IMR-90 (cell line): ENCODE data around the gene CNIH1. TPM values are rescaled to one million over a fixed set of nuclear protein-coding genes. Genes with fewer than 3 reads are reported as not detected.

ENCODE experiments used
- ATAC-seq: fragments of 200-7000 bp; cut with Tn5 transposase; 2 replicates; pipeline ENCODE4 v1.9.1; 2020; ENCODE audit warnings: low read depth, mild to moderate bottlenecking, moderate library complexity
- BruUV-seq: library from RNA; stranded (reverse); fragments of 400-500 nt; replicated peaks from 2 replicates; lab custom pipeline; 2021; lab: Mats Ljungman, UMichigan
- CTCF ChIA-PET: fragments of 300-600 bp; formaldehyde crosslinking; extraction: SDS; loops from one replicate; lab custom pipeline; 2021; ENCODE audit warnings: antibody characterized with exemption; lab: Yijun Ruan, JAX
- POLR2A ChIA-PET: fragments of 300-600 bp; sonication (Branson Sonifier 250); formaldehyde crosslinking; loops from one replicate; lab custom pipeline; 2022; ENCODE audit warnings: antibody characterized with exemption; ENCODE audit not compliant: unreplicated experiment; lab: Charles Lee
- DNase-seq: peaks from one replicate; pipeline ENCODE4 v3.0.0; 2013
- H2AFZ ChIP-seq: replicated peaks from 2 replicates; pipeline ENCODE3; 2013; ENCODE audit warnings: low read length, mild to moderate bottlenecking; ENCODE audit not compliant: poor library complexity
- H2AK5ac ChIP-seq: 2 replicates; pipeline ENCODE4 v1.6.1; 2013; ENCODE audit warnings: low read depth, low read length, inconsistent platforms
- H2AK9ac ChIP-seq: replicated peaks from 2 replicates; pipeline ENCODE3; 2013; ENCODE audit warnings: mild to moderate bottlenecking, low read depth, low read length, moderate library complexity; ENCODE audit not compliant: poor library complexity
- H2BK120ac ChIP-seq: 2 replicates; pipeline ENCODE4 v1.6.1; 2013; ENCODE audit warnings: low read depth, low read length, inconsistent platforms
- H2BK15ac ChIP-seq: 3 replicates; pipeline ENCODE4 v1.6.1; 2013; ENCODE audit warnings: low read depth, low read length, inconsistent platforms
- H2BK20ac ChIP-seq: 2 replicates; pipeline ENCODE4 v1.6.1; 2013; ENCODE audit warnings: low read depth, mild to moderate bottlenecking, inconsistent platforms, low read length, moderate library complexity
- H2BK5ac ChIP-seq: 2 replicates; pipeline ENCODE4 v1.6.1; 2013; ENCODE audit warnings: mild to moderate bottlenecking, low read depth, low read length, inconsistent platforms; ENCODE audit not compliant: poor library complexity, severe bottlenecking
- H3K14ac ChIP-seq: replicated peaks from 2 replicates; pipeline ENCODE4 v1.6.1; 2013; ENCODE audit warnings: low read depth, low read length, inconsistent platforms
- H3K18ac ChIP-seq: 2 replicates; pipeline ENCODE4 v1.6.1; 2013; ENCODE audit warnings: low read depth, low read length, control low read depth
- H3K23ac ChIP-seq: 2 replicates; pipeline ENCODE4 v1.6.1; 2013; ENCODE audit warnings: low read depth, low read length, inconsistent platforms
- H3K27ac ChIP-seq: 2 replicates; pipeline ENCODE4 v1.5.1; 2013; ENCODE audit warnings: mild to moderate bottlenecking, control low read depth, low read length; ENCODE audit not compliant: insufficient read depth
- H3K27me3 ChIP-seq: 2 replicates; pipeline ENCODE4 v1.6.1; 2013; ENCODE audit warnings: low read length; ENCODE audit not compliant: control insufficient read depth, insufficient read depth
- H3K36me3 ChIP-seq: 2 replicates; pipeline ENCODE4 v1.6.1; 2013; ENCODE audit warnings: low read length, mixed read lengths; ENCODE audit not compliant: control insufficient read depth, insufficient read depth
- H3K4ac ChIP-seq: 2 replicates; pipeline ENCODE4 v1.6.1; 2013; ENCODE audit warnings: low read depth, low read length, inconsistent platforms
- H3K4me1 ChIP-seq: 2 replicates; pipeline ENCODE4 v1.6.1; 2013; ENCODE audit warnings: low read length, mixed read lengths; ENCODE audit not compliant: control insufficient read depth, insufficient read depth
- H3K4me2 ChIP-seq: 2 replicates; pipeline ENCODE4 v1.6.1; 2013; ENCODE audit warnings: low read depth, mild to moderate bottlenecking, control low read depth, low read length, moderate library complexity
- H3K4me3 ChIP-seq: 2 replicates; pipeline ENCODE4 v1.5.1; 2013; ENCODE audit warnings: low read depth, mild to moderate bottlenecking, control low read depth, low read length, moderate library complexity; ENCODE audit not compliant: insufficient read depth
- H3K56ac ChIP-seq: 2 replicates; pipeline ENCODE4 v1.6.1; 2013; ENCODE audit warnings: low read length, inconsistent platforms; ENCODE audit not compliant: insufficient read depth; ENCODE audit errors: extremely low read depth
- H3K79me1 ChIP-seq, 2 experiments: 2 replicates each; pipeline ENCODE4 v1.6.1; 2013; ENCODE audit warnings: low read length in 2 of 2, inconsistent platforms in 1 of 2, low read depth in 1 of 2
- H3K9ac ChIP-seq: 2 replicates; pipeline ENCODE4 v1.6.1; 2013; ENCODE audit warnings: low read depth, low read length, control low read depth
- H3K9me1 ChIP-seq: 2 replicates; pipeline ENCODE4 v1.6.1; 2013; ENCODE audit warnings: low read length, inconsistent platforms; ENCODE audit not compliant: insufficient read depth
- H3K9me3 ChIP-seq: 2 replicates; pipeline ENCODE4 v1.6.1; 2013; ENCODE audit warnings: low read length; ENCODE audit not compliant: control insufficient read depth, insufficient read depth
- H4K20me1 ChIP-seq: 2 replicates; pipeline ENCODE4 v1.6.1; 2013; ENCODE audit warnings: low read length, inconsistent platforms; ENCODE audit not compliant: insufficient read depth
- H4K5ac ChIP-seq: 2 replicates; pipeline ENCODE4 v1.6.1; 2013; ENCODE audit warnings: mild to moderate bottlenecking, low read depth, low read length, control low read depth
- H4K8ac ChIP-seq, 2 experiments: 2 replicates each; pipeline ENCODE4 v1.6.1; 2013; ENCODE audit warnings: low read depth in 2 of 2, low read length in 2 of 2, control low read depth in 1 of 2, inconsistent platforms in 1 of 2
- H4K91ac ChIP-seq: 2 replicates; pipeline ENCODE4 v1.6.1; 2013; ENCODE audit warnings: low read depth, low read length, inconsistent platforms; ENCODE audit not compliant: insufficient read depth
- MAFK ChIP-seq: IDR thresholded peaks from 2 replicates; pipeline ENCODE4 v1.6.1; 2012; ENCODE audit warnings: low read depth, low read length, improper control_type of control experiment
- RAD21 ChIP-seq: IDR thresholded peaks from 2 replicates; pipeline ENCODE4 v1.6.1; 2012; ENCODE audit warnings: low read length, improper control_type of control experiment
- RCOR1 ChIP-seq: IDR thresholded peaks from 2 replicates; pipeline ENCODE4 v1.6.1; 2012; ENCODE audit warnings: mild to moderate bottlenecking, low read length, improper control_type of control experiment; ENCODE audit not compliant: insufficient replicate concordance
- WGBS, 2 experiments: methylation state at CpG; one replicate each; pipeline versions ENCODE4 v1.1.5 to v1.1.7; 2013; ENCODE audit warnings: missing lambda C conversion rate in 2 of 2; ENCODE audit not compliant: insufficient read length in 1 of 2; ENCODE audit errors: extremely low coverage in 2 of 2; 5-methylcytosine and 5-hydroxymethylcytosine counted together
- dilution Hi-C: fragments of 300-500 bp; cut with HindIII; formaldehyde crosslinking; loops from one replicate; pipeline ENCODE4 v1.14.3; 2018; ENCODE audit warnings: low sequenced_read_pairs; ENCODE audit not compliant: unreplicated experiment
- in situ Hi-C: fragments of 300-500 bp; cut with MboI; formaldehyde crosslinking; loops from 3 replicates; pipeline ENCODE4 v1.14.3; 2019; ENCODE audit warnings: low sequenced_read_pairs, inconsistent platforms, mixed read lengths
- intact Hi-C: fragments of 100-400 bp; cut with micrococcal nuclease; formaldehyde crosslinking; loops from 2 replicates; pipeline ENCODE4 v1.10.0; 2022
- polyA plus RNA-seq, 3 experiments: library from polyadenylated mRNA; depleted of rRNA; stranded (reverse); fragments of >200 nt; gene quantifications; 2 replicates each; pipeline ENCODE4 v1.2.3, GENCODE V29; 2012; ENCODE audit warnings: low replicate concordance in 1 of 3
- total RNA-seq: library from RNA; depleted of rRNA; stranded (reverse); fragments of >200 nt; gene quantifications from 2 replicates; pipeline ENCODE4 v1.2.3, GENCODE V29; 2012

CNIH1 gene
- total and polyA plus RNA-seq, 2 of the 4 experiments (the other 2 are of a cell fraction) = 244 to 284 TPM

DNA sequence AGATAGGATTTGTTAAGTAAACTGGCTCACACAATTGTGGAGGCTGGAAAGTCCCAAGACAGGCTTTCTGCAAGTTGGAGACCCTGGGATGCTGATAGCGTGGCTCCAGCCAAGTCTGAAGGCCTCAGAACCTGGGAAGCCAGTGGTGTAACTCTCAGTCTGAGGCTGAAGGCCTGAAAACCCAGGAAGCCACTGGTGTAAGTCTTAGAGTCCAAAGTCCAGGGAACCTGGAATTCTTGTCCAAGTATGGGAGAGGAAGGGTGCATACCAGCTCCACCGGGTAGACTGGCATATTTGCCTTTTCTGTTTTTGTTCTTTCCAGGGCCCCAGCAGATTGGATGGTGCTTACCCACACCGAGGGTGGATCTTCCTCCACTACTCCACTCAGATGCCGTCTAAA lies 29.5 kb upstream of the CNIH1 start:
- H3K56ac ChIP-seq = no peak overlapping the region
- H4K8ac ChIP-seq = no peak overlapping the region
- DNase-seq = no peak
- H4K20me1 ChIP-seq = no peaks in the 10 kb centered on the region
- no peaks in the 10 kb centered on the region for H3K4me1 ChIP-seq
- H4K5ac ChIP-seq = no peak overlapping the region
- H2AK9ac ChIP-seq = no peak overlapping the region
- dilution Hi-C loops = no loop called here
- no peaks in the 10 kb centered on the region for H3K9me1 ChIP-seq
- H3K27me3 ChIP-seq = no peaks in the 10 kb centered on the region
- no peak overlapping the region for H4K91ac ChIP-seq
- no peak overlapping the region for H3K9ac ChIP-seq
- H3K14ac ChIP-seq = no peak overlapping the region
- no peak overlapping the region for H3K23ac ChIP-seq
- H2BK15ac ChIP-seq = no peak overlapping the region
- ATAC-seq = no peak
- ChIA-PET CTCF (no interaction called here), POLR2A (no interaction called here)
- peaks cover 5% of the 10 kb centered on the region for H3K36me3 ChIP-seq
- BruUV-seq = no TSS peak
- no peak overlapping the region for H3K18ac ChIP-seq
- no peak overlapping the region for H2AFZ ChIP-seq
- no peak overlapping the region for H2BK120ac ChIP-seq
- in situ Hi-C loops = no loop called here
- H3K4ac ChIP-seq = no peak overlapping the region
- no peak overlapping the region for H2BK5ac ChIP-seq
- H2BK20ac ChIP-seq = no peak overlapping the region
- no peak overlapping the region for H2AK5ac ChIP-seq
- H3K79me1 ChIP-seq = no peaks in the 10 kb centered on the region; a peak in 1 of 4 replicates
- H3K4me3 ChIP-seq = no peak overlapping the region
- H3K9me3 ChIP-seq = peaks cover 5% of the 10 kb centered on the region; the same call in 1 of the 2 replicates
- whole genome bisulfite sequencing, 2 experiments = 88% methylated on average over 1 of the region's 4 CpGs; no CpG with 5 or more reads in 1 of the 2 experiments
- intact Hi-C loops = no loop called here
- TF ChIP-seq RCOR1 (no peak), MAFK (no peak), RAD21 (no peak)
- H3K4me2 ChIP-seq = no peak overlapping the region
- no peak overlapping the region for H3K27ac ChIP-seq
